ENCODE results near the gene LRRN4CL.
"Not testable (repeated sequence)": the region's sequence is repeated elsewhere in the genome, so short reads cannot be mapped to it uniquely, and the experiment has no call there.

The LRRN4CL gene

GRCh38 chr11:62689421-62690183, at the start of gene LRRN4CL:
TSS of gene LRRN4CL (minus strand) at chr11:62689530. CDS start at chr11:62688508, 1,022 bp downstream.
- Histone ChIP-seq H3K4me1 (ENCODE audit: control insufficient read depth, insufficient read depth, low read length) (peaks cover 8% of the 10 kb centered on the region; the same call in 1 of the 2 replicates), H3K36me3 (ENCODE audit: control insufficient read depth, insufficient read depth, low read length) (peaks cover 47% of the 10 kb centered on the region), H3K9me3 (ENCODE audit: control insufficient read depth, insufficient read depth, low read depth, low read length) (no peaks in the 10 kb centered on the region), H3K27me3 (ENCODE audit: control insufficient read depth, insufficient read depth, low read length) (no peaks in the 10 kb centered on the region), H3K27ac (ENCODE audit: low read depth, low read length) (no peak within 1 kb of the TSS), H3K9ac (ENCODE audit: low read length) (no peak within 1 kb of the TSS), H3K4me3 (ENCODE audit: low read depth, low read length) (no peak within 1 kb of the TSS)

DNA sequence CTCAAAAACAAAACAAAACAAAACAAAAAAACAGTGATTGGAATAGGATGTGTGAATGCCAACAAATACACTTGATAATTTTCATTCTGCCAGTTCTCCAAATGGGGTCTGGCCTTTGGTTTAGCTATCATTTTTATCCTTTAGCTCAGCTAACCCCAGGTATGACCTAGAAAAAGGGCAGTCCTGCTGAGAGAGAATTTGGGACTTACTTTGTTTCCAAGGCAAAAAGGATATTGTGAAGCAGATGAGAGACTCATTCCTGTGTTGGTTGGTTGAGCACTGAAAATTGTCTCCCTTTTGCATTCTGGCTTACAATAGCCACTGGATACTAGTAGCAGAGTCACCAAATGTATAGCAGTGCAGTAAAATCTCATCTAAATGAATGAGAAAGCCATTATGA, 47.9 kb upstream of the LRRN4CL start:
- Histone ChIP-seq H3K4me1 (ENCODE audit: control insufficient read depth, insufficient read depth, low read length) (no peaks in the 10 kb centered on the region), H3K27me3 (ENCODE audit: control insufficient read depth, insufficient read depth, low read length) (no peaks in the 10 kb centered on the region), H3K9me3 (ENCODE audit: control insufficient read depth, insufficient read depth, low read depth, low read length) (no peaks in the 10 kb centered on the region), H3K27ac (ENCODE audit: low read depth, low read length) (no peak overlapping the region), H3K9ac (ENCODE audit: low read length) (no peak overlapping the region), H3K36me3 (ENCODE audit: control insufficient read depth, insufficient read depth, low read length) (peaks cover 46% of the 10 kb centered on the region), H3K4me3 (ENCODE audit: low read depth, low read length) (no peak overlapping the region)

DNA sequence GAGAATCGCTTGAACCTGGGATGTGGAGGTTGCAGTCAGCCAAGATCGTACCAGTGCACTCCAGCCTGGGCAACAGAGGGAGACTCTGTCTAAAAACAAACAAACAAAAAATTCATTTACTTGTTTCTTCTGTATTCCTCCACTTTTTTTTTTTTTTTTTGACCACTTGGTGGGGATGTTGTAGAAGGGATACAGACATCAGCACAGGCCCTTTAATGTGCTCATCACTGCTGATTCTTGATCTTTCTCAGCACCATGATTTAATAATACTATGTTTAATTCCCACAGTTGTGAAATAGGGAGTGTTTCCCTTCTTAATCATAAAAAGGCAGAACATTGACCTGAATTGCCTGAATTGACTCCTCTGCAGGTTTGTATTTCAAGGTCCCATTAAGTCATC, 43.5 kb upstream of the LRRN4CL start:
- H3K9me3 ChIP-seq (ENCODE audit: control insufficient read depth, insufficient read depth, low read depth, low read length): no peaks in the 10 kb centered on the region
- no peak overlapping the region for H3K4me3 ChIP-seq (ENCODE audit: low read depth, low read length)
- no peak overlapping the region for H3K9ac ChIP-seq (ENCODE audit: low read length)
- peaks cover 31% of the 10 kb centered on the region for H3K36me3 ChIP-seq (ENCODE audit: control insufficient read depth, insufficient read depth, low read length)
- peaks cover 2% of the 10 kb centered on the region; the same call in 1 of the 2 replicates for H3K4me1 ChIP-seq (ENCODE audit: control insufficient read depth, insufficient read depth, low read length)
- no peaks in the 10 kb centered on the region for H3K27me3 ChIP-seq (ENCODE audit: control insufficient read depth, insufficient read depth, low read length)
- H3K27ac ChIP-seq (ENCODE audit: low read depth, low read length): no peak overlapping the region

DNA sequence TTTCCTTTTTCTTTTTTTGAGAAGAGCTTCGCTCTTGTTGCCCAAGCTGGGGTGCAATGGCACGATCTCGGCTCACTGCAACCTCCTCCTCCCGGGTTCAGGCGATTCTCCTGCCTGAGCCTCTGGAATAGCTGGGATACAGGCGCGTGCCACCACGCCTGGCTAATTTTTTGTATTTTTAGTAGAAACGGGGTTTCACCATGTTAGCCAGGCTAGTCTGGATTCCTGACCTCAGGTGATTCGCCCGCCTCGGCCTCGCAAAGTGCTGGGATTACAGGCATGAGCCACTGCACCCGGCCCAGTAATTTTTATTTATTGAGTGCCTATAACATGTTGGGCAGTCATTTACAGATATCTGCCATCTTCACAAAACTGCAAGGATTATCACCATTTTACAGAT, 40.7 kb upstream of the LRRN4CL start:
- not testable (repeated sequence) for H3K27ac ChIP-seq (ENCODE audit: low read depth, low read length); H3K9me3 ChIP-seq (ENCODE audit: control insufficient read depth, insufficient read depth, low read depth, low read length); H3K9ac ChIP-seq (ENCODE audit: low read length); H3K4me1 ChIP-seq (ENCODE audit: control insufficient read depth, insufficient read depth, low read length); H3K27me3 ChIP-seq (ENCODE audit: control insufficient read depth, insufficient read depth, low read length)
- H3K4me3 ChIP-seq (ENCODE audit: low read depth, low read length): peak overlapping the region; percentile 89
- H3K36me3 ChIP-seq (ENCODE audit: control insufficient read depth, insufficient read depth, low read length): peaks cover 24% of the 10 kb centered on the region

DNA sequence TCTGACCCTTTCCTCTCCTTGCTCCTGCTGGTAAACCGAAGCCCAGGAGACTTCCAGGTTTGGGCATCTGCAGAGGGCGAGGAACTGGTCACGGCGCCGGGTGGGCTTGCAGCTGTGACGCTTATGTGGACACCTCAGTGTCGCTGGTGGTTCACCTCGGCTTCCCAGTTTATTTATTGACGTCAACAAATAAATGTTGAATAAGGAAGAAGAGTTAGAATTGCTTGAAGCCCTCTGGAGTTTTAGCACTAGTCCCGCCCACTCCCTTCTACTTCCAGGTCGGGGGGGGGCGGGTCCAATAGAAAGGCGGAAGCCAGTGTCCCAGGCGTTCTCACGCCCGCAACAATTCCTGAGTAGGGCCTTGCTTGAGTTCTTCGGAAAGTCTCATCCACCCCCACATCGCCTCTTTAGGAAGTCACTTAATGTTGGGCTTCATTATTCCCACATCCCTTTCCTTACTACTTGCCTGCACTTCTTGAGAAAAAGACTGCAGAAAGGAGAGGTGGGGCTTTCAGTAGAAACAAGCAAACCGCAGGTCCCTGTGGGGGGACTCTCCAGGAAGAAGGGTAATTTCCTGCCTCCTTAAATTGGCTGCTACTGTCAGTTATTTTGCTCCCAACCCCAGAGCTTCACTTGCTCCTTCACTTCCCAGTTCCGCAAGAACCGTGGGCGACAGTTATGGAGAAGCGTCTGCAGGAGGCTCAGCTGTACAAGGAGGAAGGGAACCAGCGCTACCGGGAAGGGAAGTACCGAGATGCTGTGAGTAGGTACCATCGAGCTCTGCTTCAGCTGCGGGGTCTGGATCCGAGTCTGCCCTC, 39.0 kb upstream of the LRRN4CL start, which contains the start of gene TTC9C:
TSS of gene TTC9C (plus strand) at position 316 of the 818 bp plus-strand sequence. CDS start at position 679, 363 bp downstream.
- Histone ChIP-seq H3K4me1 (ENCODE audit: control insufficient read depth, insufficient read depth, low read length) (peaks cover 7% of the 10 kb centered on the region; the same call in 1 of the 2 replicates), H3K9ac (ENCODE audit: low read length) (peak within 1 kb of the TSS; percentile 90), H3K36me3 (ENCODE audit: control insufficient read depth, insufficient read depth, low read length) (peaks cover 30% of the 10 kb centered on the region), H3K9me3 (ENCODE audit: control insufficient read depth, insufficient read depth, low read depth, low read length) (no peaks in the 10 kb centered on the region), H3K27ac (ENCODE audit: low read depth, low read length) (peak within 1 kb of the TSS; percentile 89), H3K27me3 (ENCODE audit: control insufficient read depth, insufficient read depth, low read length) (no peaks in the 10 kb centered on the region), H3K4me3 (ENCODE audit: low read depth, low read length) (peak within 1 kb of the TSS; percentile 89)

- H3K36me3 ChIP-seq (ENCODE audit: control insufficient read depth, insufficient read depth, low read length): peaks cover 30% of the 10 kb centered on the region
- H3K9ac ChIP-seq (ENCODE audit: low read length): peak overlapping the region; percentile 90
- H3K4me3 ChIP-seq (ENCODE audit: low read depth, low read length): peak overlapping the region; percentile 89
- no peaks in the 10 kb centered on the region for H3K27me3 ChIP-seq (ENCODE audit: control insufficient read depth, insufficient read depth, low read length)
- H3K27ac ChIP-seq (ENCODE audit: low read depth, low read length): peak overlapping the region; percentile 89
- no peaks in the 10 kb centered on the region for H3K9me3 ChIP-seq (ENCODE audit: control insufficient read depth, insufficient read depth, low read depth, low read length)
- H3K4me1 ChIP-seq (ENCODE audit: control insufficient read depth, insufficient read depth, low read length): peaks cover 7% of the 10 kb centered on the region; the same call in 1 of the 2 replicates
Observed at GRCh38 chr11:62727872-62728170, 38.5 kb upstream of the LRRN4CL start.

DNA sequence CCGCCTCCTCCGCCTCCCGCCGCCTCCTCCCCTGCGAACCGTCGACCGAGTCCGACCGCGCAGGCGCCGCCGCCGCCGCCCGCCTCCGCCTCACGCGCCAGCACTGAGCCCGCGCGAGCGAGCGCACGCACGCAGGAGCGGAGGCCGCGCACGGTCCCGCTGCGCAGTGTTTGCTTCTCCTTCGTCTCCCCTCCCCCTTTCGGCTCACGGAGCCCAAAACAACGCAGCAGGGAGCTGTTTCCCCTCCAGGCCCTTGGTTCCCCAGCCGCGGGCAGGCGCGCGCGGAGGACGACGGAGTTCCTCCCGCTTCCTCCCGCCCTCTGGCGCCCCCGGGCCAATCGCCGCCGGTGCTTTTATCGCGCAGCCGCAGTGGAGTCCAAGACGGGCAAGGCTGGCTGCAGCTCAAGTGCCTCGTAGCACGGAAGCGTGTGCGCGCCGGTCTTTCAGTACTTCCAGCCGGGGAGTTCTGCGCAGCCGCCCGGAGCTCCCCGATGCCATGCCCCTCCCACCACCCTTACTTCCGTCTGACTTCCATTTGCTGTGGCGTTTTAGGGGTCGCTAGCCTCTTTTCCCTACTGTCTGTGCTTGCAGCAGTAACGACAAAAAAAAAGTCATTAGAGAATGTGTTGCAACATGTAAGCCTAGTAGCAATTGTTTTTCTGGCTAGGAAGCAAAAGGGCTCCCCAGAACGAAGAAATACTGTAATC, 38.0 kb upstream of the LRRN4CL start, which contains the start of gene HNRNPUL2:
TSS of gene HNRNPUL2 (minus strand) at position 293 of the 707 bp plus-strand sequence. CDS start 301 bp downstream, outside the sequence.
- Histone ChIP-seq H3K4me3 (ENCODE audit: low read depth, low read length) (peak within 1 kb of the TSS; percentile 89), H3K27me3 (ENCODE audit: control insufficient read depth, insufficient read depth, low read length) (no peaks in the 10 kb centered on the region), H3K27ac (ENCODE audit: low read depth, low read length) (peak within 1 kb of the TSS; percentile 89), H3K9me3 (ENCODE audit: control insufficient read depth, insufficient read depth, low read depth, low read length) (no peaks in the 10 kb centered on the region), H3K36me3 (ENCODE audit: control insufficient read depth, insufficient read depth, low read length) (peaks cover 35% of the 10 kb centered on the region), H3K9ac (ENCODE audit: low read length) (peak within 1 kb of the TSS; percentile 90), H3K4me1 (ENCODE audit: control insufficient read depth, insufficient read depth, low read length) (peaks cover 7% of the 10 kb centered on the region; the same call in 1 of the 2 replicates)

DNA sequence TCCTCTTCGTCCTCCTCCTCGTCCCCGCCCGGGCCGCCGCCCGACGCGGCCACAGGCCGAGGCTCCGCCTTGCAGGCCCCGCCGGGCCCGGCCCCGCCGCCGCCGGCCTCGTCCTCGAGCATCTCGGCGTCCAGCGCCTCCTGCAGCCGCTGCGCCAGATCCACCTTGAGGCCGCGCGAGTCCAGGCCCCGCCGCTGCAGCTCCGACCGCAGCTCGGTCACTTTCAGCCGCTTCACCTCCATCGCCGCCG, 37.5 kb upstream of the LRRN4CL start:
- Histone ChIP-seq H3K9me3 (ENCODE audit: control insufficient read depth, insufficient read depth, low read depth, low read length) (no peaks in the 10 kb centered on the region), H3K36me3 (ENCODE audit: control insufficient read depth, insufficient read depth, low read length) (peaks cover 40% of the 10 kb centered on the region), H3K27me3 (ENCODE audit: control insufficient read depth, insufficient read depth, low read length) (no peaks in the 10 kb centered on the region), H3K4me1 (ENCODE audit: control insufficient read depth, insufficient read depth, low read length) (peaks cover 7% of the 10 kb centered on the region; the same call in 1 of the 2 replicates), H3K4me3 (ENCODE audit: low read depth, low read length) (peak overlapping the region; percentile 89), H3K9ac (ENCODE audit: low read length) (peak overlapping the region; percentile 86), H3K27ac (ENCODE audit: low read depth, low read length) (peak overlapping the region; percentile 89)

DNA sequence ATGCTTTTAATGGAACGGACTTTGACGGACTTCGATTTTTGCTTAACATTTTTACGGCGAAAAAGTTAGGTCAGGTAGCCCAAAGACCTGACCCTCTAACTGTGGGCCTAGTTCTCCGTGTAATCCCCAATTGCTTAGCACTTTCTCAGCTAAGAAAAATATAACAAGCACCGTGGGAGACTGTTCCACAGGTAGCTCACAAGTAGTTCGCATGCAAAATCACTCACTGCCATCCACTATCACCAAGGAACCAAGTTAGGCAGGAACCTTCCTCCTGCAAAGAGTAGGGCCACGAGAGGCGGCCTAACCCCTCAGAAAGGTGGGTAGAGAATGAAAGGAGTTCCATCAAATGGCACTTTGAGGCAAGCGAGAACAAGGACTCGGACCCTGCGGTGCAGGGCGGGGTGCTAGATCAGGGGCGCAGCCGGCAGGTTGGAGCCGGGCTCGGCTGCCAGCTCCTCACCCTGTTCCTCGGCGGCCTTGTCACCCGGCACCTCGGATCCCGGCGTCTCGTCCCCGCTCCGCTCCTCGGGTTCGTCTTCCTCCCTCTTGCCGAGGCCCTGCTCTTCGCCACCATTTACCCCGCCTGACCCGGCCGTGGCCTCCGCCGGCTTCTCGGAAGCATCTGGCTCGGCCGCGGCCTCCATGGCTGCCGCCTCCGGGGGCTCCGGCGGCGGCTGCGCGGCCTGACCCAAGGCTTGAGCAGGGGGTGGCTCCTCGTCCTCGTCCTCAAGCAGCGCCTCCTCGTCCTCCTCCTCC, 37.0 kb upstream of the LRRN4CL start:
- Histone ChIP-seq H3K9ac (ENCODE audit: low read length) (peak overlapping the region; percentile 86), H3K9me3 (ENCODE audit: control insufficient read depth, insufficient read depth, low read depth, low read length) (no peaks in the 10 kb centered on the region), H3K4me3 (ENCODE audit: low read depth, low read length) (peak overlapping the region; percentile 89), H3K4me1 (ENCODE audit: control insufficient read depth, insufficient read depth, low read length) (peaks cover 7% of the 10 kb centered on the region; the same call in 1 of the 2 replicates), H3K27ac (ENCODE audit: low read depth, low read length) (peak overlapping the region; percentile 89; the same call in 1 of the 2 replicates), H3K27me3 (ENCODE audit: control insufficient read depth, insufficient read depth, low read length) (no peaks in the 10 kb centered on the region), H3K36me3 (ENCODE audit: control insufficient read depth, insufficient read depth, low read length) (peaks cover 43% of the 10 kb centered on the region)

DNA sequence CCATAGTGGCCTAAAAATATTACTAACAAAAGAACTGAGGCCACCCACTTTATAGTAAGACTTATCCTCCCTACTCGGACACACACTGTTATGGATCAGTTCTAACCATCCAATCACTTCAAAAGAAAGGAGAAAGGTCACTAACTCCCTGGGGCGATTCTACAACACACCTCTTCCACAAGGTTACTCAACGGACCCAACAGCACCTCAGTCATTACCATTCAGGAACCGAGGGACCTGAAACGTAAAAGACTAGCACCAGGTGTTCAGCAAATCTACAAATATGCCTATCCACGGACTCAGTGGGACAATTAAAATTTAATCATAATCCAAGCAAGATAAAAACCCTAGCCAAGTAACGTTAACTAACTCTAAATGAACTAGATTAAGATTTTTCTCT, 36.3 kb upstream of the LRRN4CL start:
- H3K27ac ChIP-seq (ENCODE audit: low read depth, low read length): no peak overlapping the region
- no peaks in the 10 kb centered on the region for H3K9me3 ChIP-seq (ENCODE audit: control insufficient read depth, insufficient read depth, low read depth, low read length)
- H3K27me3 ChIP-seq (ENCODE audit: control insufficient read depth, insufficient read depth, low read length): no peaks in the 10 kb centered on the region
- peak overlapping the region; percentile 86 for H3K9ac ChIP-seq (ENCODE audit: low read length)
- H3K4me3 ChIP-seq (ENCODE audit: low read depth, low read length): peak overlapping the region; percentile 89
- peaks cover 48% of the 10 kb centered on the region for H3K36me3 ChIP-seq (ENCODE audit: control insufficient read depth, insufficient read depth, low read length)
- peaks cover 7% of the 10 kb centered on the region; the same call in 1 of the 2 replicates for H3K4me1 ChIP-seq (ENCODE audit: control insufficient read depth, insufficient read depth, low read length)
